ENCODE data around the gene FAM163A.
"Not testable (repeated sequence)": the region's sequence is repeated elsewhere in the genome, so short reads cannot be mapped to it uniquely, and the experiment has no call there.

Gene FAM163A

GRCh38 chr1:179742717-179743678 is at the start of gene FAM163A:
TSS of gene FAM163A (plus strand) at chr1:179743291. CDS start at chr1:179813098, 69,807 bp downstream.
- DNase-seq = peak; percentile 8

- not testable (repeated sequence) for DNase-seq
Measured at GRCh38 chr1:179694530-179694929, 48.6 kb upstream of the FAM163A start.

GRCh38 chr1:179702946-179703539 is 40.0 kb upstream of the FAM163A start:
- DNase-seq = no peak

- peak; percentile 54 for DNase-seq
Measured at GRCh38 chr1:179706339-179706941, 36.7 kb upstream of the FAM163A start.

GRCh38 chr1:179707406-179707805 is 35.7 kb upstream of the FAM163A start:
- no peak for DNase-seq

- no peak for DNase-seq
Measured at GRCh38 chr1:179708434-179709195, 34.5 kb upstream of the FAM163A start.

- DNase-seq = no peak
Measured at GRCh38 chr1:179709841-179710329, 33.2 kb upstream of the FAM163A start.

- DNase-seq = no peak
Measured at GRCh38 chr1:179714159-179714558, 28.9 kb upstream of the FAM163A start.

- no peak for DNase-seq
Measured at GRCh38 chr1:179714623-179715022, 28.5 kb upstream of the FAM163A start.

- DNase-seq = no peak
Measured at GRCh38 chr1:179719272-179719671, 23.8 kb upstream of the FAM163A start.

- DNase-seq = no peak
Measured at GRCh38 chr1:179728271-179728670, 14.8 kb upstream of the FAM163A start.

GRCh38 chr1:179729881-179730280 is 13.2 kb upstream of the FAM163A start:
- DNase-seq = no peak

- no peak for DNase-seq
Measured at GRCh38 chr1:179731643-179732042, 11.4 kb upstream of the FAM163A start.

GRCh38 chr1:179742291-179742690 is 800 bp upstream of the FAM163A start:
- no peak for DNase-seq

- DNase-seq = no peak
Measured at GRCh38 chr1:179743679-179744400, 749 bp downstream of the FAM163A start.

GRCh38 chr1:179744401-179745130 is 1.5 kb downstream of the FAM163A start:
- no peak for DNase-seq

- no peak for DNase-seq
Measured at GRCh38 chr1:179745131-179745611, 2.1 kb downstream of the FAM163A start.

GRCh38 chr1:179745743-179746142 is 2.7 kb downstream of the FAM163A start:
- no peak for DNase-seq

- DNase-seq = no peak
Measured at GRCh38 chr1:179747611-179748010, 4.5 kb downstream of the FAM163A start.

GRCh38 chr1:179748772-179749171 is 5.7 kb downstream of the FAM163A start:
- DNase-seq = no peak

- no peak for DNase-seq
Measured at GRCh38 chr1:179750630-179751029, 7.5 kb downstream of the FAM163A start.
